Endothelial cell of umbilical vein (primary cell): ENCODE measurements around the gene EOLA1. TPM values are rescaled to one million over a fixed set of nuclear protein-coding genes. Genes with fewer than 3 reads are reported as not detected.
"Not testable (repeated sequence)": the region's sequence is repeated elsewhere in the genome, so short reads cannot be mapped to it uniquely, and the experiment has no call there.

Experiments
- BruUV-seq: library from RNA; stranded (reverse); fragments of 400-500 nt; replicated peaks from 2 replicates; lab custom pipeline; 2021; lab: Mats Ljungman, UMichigan
- CTCF ChIA-PET: fragments of 300-600, 350-600 bp; sonication (Branson Sonifier 250); formaldehyde crosslinking; loops from one replicate; lab custom pipeline; 2021; ENCODE audit warnings: antibody characterized with exemption, inconsistent platforms; lab: Charles Lee
- POLR2A ChIA-PET: fragments of 300-600, 350-600 bp; sonication (Branson Sonifier 250); formaldehyde crosslinking; loops from one replicate; lab custom pipeline; 2021; ENCODE audit warnings: antibody characterized with exemption, inconsistent platforms; lab: Charles Lee
- DNase-seq: peaks from one replicate; pipeline ENCODE4 v3.0.0-alpha.2; 2011; ENCODE audit warnings: low read depth, low spot score
- FAIRE-seq: peaks from 2 replicates; lab custom pipeline; 2011; peaks lifted over from hg19 to GRCh38; lab: Jason Lieb, UNC
- H2AFZ ChIP-seq: 2 replicates; pipeline ENCODE4 v1.6.0; 2012; ENCODE audit warnings: low read depth, low read length, control low read depth, inconsistent platforms
- H3K27ac ChIP-seq: 2 replicates; pipeline ENCODE4 v1.5.1; 2011; ENCODE audit warnings: low read depth, mild to moderate bottlenecking, control low read depth, low read length, moderate library complexity; ENCODE audit not compliant: insufficient read depth
- H3K27me3 ChIP-seq, 2 experiments: 2 replicates each; pipeline versions ENCODE4 v1.6.0 to v1.6.1; 2011; ENCODE audit warnings: low read length in 2 of 2, mixed read lengths in 1 of 2; ENCODE audit not compliant: control insufficient read depth in 2 of 2, insufficient read depth in 2 of 2
- H3K36me3 ChIP-seq, 2 experiments: 2 replicates in 1 of 2; 3 replicates in 1 of 2; pipeline ENCODE4 v1.5.1; 2011; ENCODE audit warnings: low read length in 2 of 2, mild to moderate bottlenecking in 1 of 2, moderate library complexity in 1 of 2; ENCODE audit not compliant: control insufficient read depth in 2 of 2, insufficient read depth in 2 of 2; ENCODE audit errors: extremely low read depth in 1 of 2
- H3K4me1 ChIP-seq: 3 replicates; pipeline ENCODE4 v1.5.1; 2011; ENCODE audit warnings: mild to moderate bottlenecking, low read length; ENCODE audit not compliant: control insufficient read depth, insufficient read depth; ENCODE audit errors: extremely low read depth
- H3K4me2 ChIP-seq: 2 replicates; pipeline ENCODE4 v1.6.1; 2011; ENCODE audit warnings: low read length, control low read depth, mixed read lengths; ENCODE audit not compliant: insufficient read depth
- H3K4me3 ChIP-seq, 3 experiments: fragments of 200-600 bp in 1 of 3; sonication (generic), shearing (Covaris generic) in 1 of 3; replicated peaks in 1 of 3; 2 replicates each; pipeline ENCODE4 v1.5.1; 2011 to 2016; ENCODE audit warnings: control low read depth in 3 of 3, low read length in 3 of 3, mild to moderate bottlenecking in 2 of 3, inconsistent platforms in 1 of 3, low read depth in 1 of 3, moderate library complexity in 1 of 3; ENCODE audit not compliant: insufficient read depth in 1 of 3
- H3K79me2 ChIP-seq: 2 replicates; pipeline ENCODE4 v1.6.0; 2012; ENCODE audit warnings: low read length, inconsistent platforms; ENCODE audit not compliant: control insufficient read depth, insufficient read depth
- H3K9ac ChIP-seq: replicated peaks from 2 replicates; pipeline ENCODE3; 2011; ENCODE audit warnings: low read length, control low read depth; ENCODE audit not compliant: insufficient read depth; ENCODE audit errors: extremely low read depth
- H3K9me1 ChIP-seq: replicated peaks from 3 replicates; pipeline ENCODE4 v1.6.0; 2011; ENCODE audit warnings: mild to moderate bottlenecking, low read length; ENCODE audit not compliant: control insufficient read depth, insufficient read depth; ENCODE audit errors: extremely low read depth
- H3K9me3 ChIP-seq: replicated peaks from 2 replicates; pipeline ENCODE4 v1.5.1; 2012; ENCODE audit warnings: low read length, inconsistent platforms; ENCODE audit not compliant: control insufficient read depth, insufficient read depth
- H4K20me1 ChIP-seq: replicated peaks from 2 replicates; pipeline ENCODE3; 2011; ENCODE audit warnings: mild to moderate bottlenecking, low read length; ENCODE audit not compliant: control insufficient read depth, insufficient read depth; ENCODE audit errors: extremely low read depth
- JUN ChIP-seq: IDR thresholded peaks from 2 replicates; pipeline ENCODE4 v1.6.1; 2011; ENCODE audit warnings: borderline replicate concordance, low read depth; ENCODE audit not compliant: insufficient read length, insufficient read depth
- MYC ChIP-seq: IDR thresholded peaks from one replicate; pipeline ENCODE4 v1.6.1; 2011; ENCODE audit warnings: mild to moderate bottlenecking, low read depth, low read length
- POLR2A ChIP-seq: IDR thresholded peaks from 2 replicates; pipeline ENCODE4 v1.6.1; 2012; ENCODE audit warnings: low read depth, mild to moderate bottlenecking, control low read depth, low read length
- dilution Hi-C: fragments of 300-500 bp; cut with MboI; formaldehyde crosslinking; loops from one replicate; pipeline ENCODE4 v1.15.0; 2019; ENCODE audit warnings: low sequenced_read_pairs; ENCODE audit not compliant: extremely low pct_ligation_motif_present
- intact Hi-C: fragments of 100-400 bp; cut with micrococcal nuclease; formaldehyde crosslinking; loops from one replicate; pipeline ENCODE4 v1.10.0; 2022
- polyA plus RNA-seq, 4 experiments: library from polyadenylated mRNA; depleted of rRNA in 3 of 4; stranded (reverse) in 3 of 4; unstranded in 1 of 4; fragments of >200 nt; gene quantifications; 2 replicates each; pipeline versions ENCODE4 v1.2.1 to v1.2.3, GENCODE V29; 2011 to 2012; ENCODE audit warnings: missing spikeins in 1 of 4
- total RNA-seq: library from RNA; stranded (reverse); gene quantifications from 2 replicates; pipeline ENCODE4 v1.2.3, GENCODE V29; 2021

Gene EOLA1
- total and polyA plus RNA-seq, 2 donors (not counting 3 experiments of a cell fraction or from before 2014, with no cell fraction given): 12.5 to 24.6 TPM

DNA sequence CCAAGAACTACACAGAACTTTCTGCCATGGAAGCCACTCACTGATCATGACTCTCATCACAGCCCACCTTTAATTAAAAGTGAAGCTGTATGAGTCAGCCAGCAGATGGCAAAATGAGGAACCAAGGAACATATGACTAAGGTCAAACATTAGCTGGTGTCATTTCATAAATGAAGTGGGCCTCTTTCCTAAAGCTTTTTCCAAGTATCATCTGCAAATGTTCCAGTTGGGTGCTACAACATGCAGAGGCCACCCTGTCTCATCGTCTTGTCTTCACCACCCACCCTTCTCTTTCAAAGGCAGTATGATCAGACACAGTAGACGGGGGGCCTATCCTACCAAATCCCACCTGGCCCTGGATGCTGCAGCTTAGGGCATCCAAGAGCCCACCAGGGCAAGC lies 9.2 kb upstream of the EOLA1 start:
- Histone ChIP-seq H3K27me3 (no peaks in the 10 kb centered on the region), H3K4me1 (no peaks in the 10 kb centered on the region), H3K4me3 (no peak overlapping the region), H3K9ac (no peak overlapping the region), H3K9me1 (no peaks in the 10 kb centered on the region), H3K4me2 (no peak overlapping the region), H3K9me3 (no peaks in the 10 kb centered on the region), H3K27ac (no peak overlapping the region), H2AFZ (no peak overlapping the region), H3K79me2 (no peaks in the 10 kb centered on the region), H4K20me1 (no peaks in the 10 kb centered on the region), H3K36me3 (no peaks in the 10 kb centered on the region)
- no peak for DNase-seq
- intact Hi-C loops (loop anchor here (10.0 kb wide), 1 partner anchor 1617 kb away; the partner anchor contains the start of gene FMR1), dilution Hi-C loops (no loop called here)
- ChIA-PET CTCF (interaction anchor here (0.8 kb wide), 1 partner anchor 20 kb away, joined by 4 read pairs; no protein-coding TSS in a partner anchor), POLR2A (no interaction called here)
- BruUV-seq: no TSS peak
- FAIRE-seq: no peak
- TF ChIP-seq MYC (no peak), POLR2A (no peak), JUN (no peak)

DNA sequence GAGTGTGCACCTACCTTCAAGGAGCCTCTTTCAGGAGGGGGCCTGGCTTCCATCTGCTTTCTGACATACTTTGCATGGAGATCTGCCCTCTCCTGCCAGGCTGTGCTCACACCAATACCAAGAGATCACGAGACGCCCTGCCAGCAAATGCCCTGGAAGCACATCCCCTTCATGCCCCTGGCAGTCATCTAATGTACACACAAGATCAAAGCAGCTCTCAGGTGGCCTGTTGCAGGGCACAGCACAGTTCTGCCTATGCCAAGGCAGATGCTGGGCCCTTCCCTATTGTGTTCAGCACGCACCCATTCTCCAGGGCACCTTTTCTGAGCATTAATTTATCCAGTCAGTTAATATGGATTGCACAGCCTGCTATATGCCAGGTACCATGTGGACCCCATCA lies 7.9 kb upstream of the EOLA1 start:
- DNase-seq, H3K9me1 ChIP-seq, H3K36me3 ChIP-seq, dilution Hi-C loops, H3K4me3 ChIP-seq, H3K27me3 ChIP-seq, H3K79me2 ChIP-seq, BruUV-seq, CTCF ChIA-PET, H3K9me3 ChIP-seq, H3K4me2 ChIP-seq, H3K4me1 ChIP-seq, POLR2A ChIA-PET, H2AFZ ChIP-seq, H4K20me1 ChIP-seq, H3K9ac ChIP-seq, FAIRE-seq, H3K27ac ChIP-seq: not testable (repeated sequence)
- intact Hi-C loops: loop anchor here (10.0 kb wide), 1 partner anchor 1618 kb away; the partner anchor contains the start of gene FMR1

DNA sequence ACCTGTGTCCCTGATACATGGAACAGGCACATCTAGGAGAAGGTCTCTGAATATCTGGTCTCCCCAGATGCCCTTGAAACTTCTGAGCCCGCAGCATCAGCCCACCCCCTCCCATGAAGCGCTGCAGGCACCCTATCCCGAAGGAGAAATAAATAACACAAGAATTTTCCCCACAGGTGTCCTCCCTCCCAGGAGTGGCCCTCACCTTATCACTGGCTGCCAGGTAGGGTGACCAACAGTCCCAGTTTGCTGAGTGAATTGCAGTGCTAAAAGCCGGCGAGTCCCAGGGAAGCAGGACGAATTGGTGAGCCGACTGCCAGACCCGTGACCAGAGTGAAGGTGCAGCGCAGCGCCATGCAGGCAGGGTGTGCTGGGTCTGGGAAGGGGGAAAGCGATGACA lies 6.8 kb upstream of the EOLA1 start:
- H3K9me1 ChIP-seq, H3K4me3 ChIP-seq, H3K79me2 ChIP-seq, CTCF ChIA-PET, BruUV-seq, H3K4me1 ChIP-seq, H3K27me3 ChIP-seq, H3K9ac ChIP-seq, DNase-seq, H3K4me2 ChIP-seq, H4K20me1 ChIP-seq, H2AFZ ChIP-seq, H3K27ac ChIP-seq, H3K36me3 ChIP-seq, dilution Hi-C loops, H3K9me3 ChIP-seq, FAIRE-seq, POLR2A ChIA-PET: not testable (repeated sequence)
- intact Hi-C loops: loop anchor here (10.0 kb wide), 1 partner anchor 1619 kb away; the partner anchor contains the start of gene FMR1

DNA sequence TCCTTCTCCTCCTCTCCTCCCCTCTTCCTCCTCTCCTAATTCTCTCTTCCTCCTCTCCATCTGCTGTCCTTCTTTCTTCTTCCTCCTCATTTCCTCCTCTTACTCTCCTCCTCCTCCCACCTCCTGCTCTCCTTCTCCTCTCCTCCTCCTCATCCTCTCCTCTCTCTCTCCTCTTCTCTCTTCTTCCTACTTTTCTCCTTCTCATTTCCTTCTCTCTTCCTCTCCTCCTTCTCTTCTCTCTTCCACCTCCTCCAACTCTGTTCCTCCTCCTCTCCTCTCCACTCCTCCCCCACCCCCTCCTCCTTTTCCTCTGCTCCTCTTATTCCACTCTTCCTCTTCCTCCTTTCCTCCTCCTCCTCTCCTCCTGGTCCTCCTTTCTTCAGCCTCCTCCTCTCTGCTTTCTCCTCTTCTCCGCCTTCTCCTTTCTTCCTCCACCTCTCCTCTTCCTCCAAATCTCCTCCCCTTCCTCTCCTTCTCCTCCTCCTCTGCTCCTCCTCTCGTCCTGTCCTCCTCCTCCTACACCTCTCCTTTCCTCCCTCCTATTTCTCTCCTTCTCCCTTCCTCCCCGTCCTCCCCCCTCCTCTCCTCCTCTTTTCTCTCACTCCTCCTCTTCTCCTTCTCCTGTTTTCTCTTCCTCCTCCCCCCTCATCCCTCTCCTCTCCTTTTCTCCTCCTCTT lies 5.7 kb upstream of the EOLA1 start:
- H3K9me3 ChIP-seq, H3K9ac ChIP-seq, H3K27ac ChIP-seq, H3K36me3 ChIP-seq, H3K27me3 ChIP-seq, BruUV-seq, H3K79me2 ChIP-seq, CTCF ChIA-PET, H4K20me1 ChIP-seq, H3K4me3 ChIP-seq, DNase-seq, FAIRE-seq, POLR2A ChIA-PET, H3K9me1 ChIP-seq, H3K4me1 ChIP-seq, H3K4me2 ChIP-seq, dilution Hi-C loops, H2AFZ ChIP-seq: not testable (repeated sequence)
- intact Hi-C loops: loop anchor here (10.0 kb wide), 1 partner anchor 1620 kb away; the partner anchor contains the start of gene FMR1
